Nasal cavity respiratory epithelium epithelial cell of viscerocranial mucosa (primary cell): ENCODE measurements around the gene EMILIN2. TPM values are rescaled to one million over a fixed set of nuclear protein-coding genes. Genes with fewer than 3 reads are reported as not detected.

ENCODE experiments used
- total RNA-seq: library from RNA; depleted of rRNA; stranded (reverse); fragments of >200 nt; gene quantifications from 2 replicates; pipeline ENCODE4 v1.2.3, GENCODE V29; 2014

Gene EMILIN2
- total RNA-seq: 0.14 and 0.68 TPM in 2 replicates

DNA sequence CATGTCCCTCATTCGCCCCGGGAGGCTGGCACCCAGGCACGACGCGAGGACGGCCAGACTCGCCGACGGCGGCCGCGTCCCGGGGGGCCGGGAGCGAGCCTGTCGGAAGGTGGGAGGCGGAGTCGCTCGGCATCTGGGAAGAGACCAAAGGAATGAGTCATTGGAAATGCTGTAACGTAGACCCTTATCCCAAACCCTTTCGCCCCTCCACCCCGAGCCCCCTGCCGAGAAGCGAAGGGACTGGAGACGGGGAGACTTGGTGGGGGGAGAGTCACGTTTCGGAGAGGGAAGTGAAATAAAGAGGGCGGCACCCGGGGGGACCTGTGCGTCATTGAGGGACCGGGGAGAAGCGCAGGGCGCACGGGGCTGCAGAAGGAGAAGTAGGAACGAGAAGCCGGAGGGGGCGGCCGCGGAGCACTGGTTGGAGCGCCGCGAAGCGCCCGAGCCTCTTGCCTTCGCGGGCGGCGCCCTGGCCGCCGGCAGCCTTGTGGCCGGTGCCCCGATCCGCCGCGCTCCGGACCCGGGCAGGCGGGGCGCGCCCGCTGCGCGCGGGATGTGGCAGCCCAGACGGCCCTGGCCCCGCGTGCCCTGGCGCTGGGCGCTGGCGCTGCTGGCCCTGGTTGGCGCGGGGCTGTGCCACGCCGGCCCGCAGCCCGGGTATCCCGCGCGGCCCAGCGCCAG, at the start of gene EMILIN2:
Gene EMILIN2 (plus strand): TSS at position 371 of the 681 bp plus-strand sequence. CDS start 183 bp downstream, at position 554.

Other genes starting within 250 kb of the EMILIN2 start
- gene SMCHD1, start 191.3 kb upstream of the EMILIN2 start, total RNA-seq: 78.2 and 79.3 TPM in 2 replicates
- gene LPIN2, start 166.1 kb downstream of the EMILIN2 start, total RNA-seq: 7.5 and 12.0 TPM in 2 replicates